Neural progenitor cell (in vitro differentiated cells): ENCODE results near the gene CD180. TPM values are rescaled to one million over a fixed set of nuclear protein-coding genes. Genes with fewer than 3 reads are reported as not detected.

Source experiments
- DNase-seq: peaks from one replicate; pipeline ENCODE4 v3.0.0-alpha.2; 2016; ENCODE audit warnings: low spot score
- H2AFZ ChIP-seq: fragments of 200-600 bp; sonication (generic); replicated peaks from 2 replicates; pipeline ENCODE4 v1.6.1; 2016; ENCODE audit warnings: antibody characterized with exemption
- H3F3A ChIP-seq: fragments of 200-600 bp; sonication (generic); 2 replicates; pipeline ENCODE4 v1.6.1; 2016; ENCODE audit warnings: antibody characterized with exemption, low read depth
- H3K27ac ChIP-seq: fragments of 200-600 bp; sonication (generic); 2 replicates; pipeline ENCODE4 v1.5.1; 2016; ENCODE audit warnings: mild to moderate bottlenecking
- H3K27me3 ChIP-seq: fragments of 200-600 bp; sonication (generic); 2 replicates; pipeline ENCODE4 v1.6.1; 2016; ENCODE audit warnings: mild to moderate bottlenecking, moderate library complexity
- H3K36me3 ChIP-seq: fragments of 200-600 bp; sonication (generic); 2 replicates; pipeline ENCODE4 v1.5.1; 2016
- H3K4me1 ChIP-seq: fragments of 200-600 bp; sonication (generic); 2 replicates; pipeline ENCODE4 v1.6.1; 2016; ENCODE audit warnings: mixed run types
- H3K4me2 ChIP-seq: fragments of 200-600 bp; sonication (generic); 2 replicates; pipeline ENCODE4 v1.6.1; 2016
- H3K4me3 ChIP-seq: fragments of 200-600 bp; sonication (generic); 2 replicates; pipeline ENCODE4 v1.5.1; 2016
- H3K79me2 ChIP-seq: fragments of 200-600 bp; sonication (generic); 2 replicates; pipeline ENCODE4 v1.6.1; 2016; ENCODE audit warnings: low read depth
- H3K9ac ChIP-seq: fragments of 200-600 bp; sonication (generic); 2 replicates; pipeline ENCODE4 v1.6.1; 2016
- H3K9me3 ChIP-seq: fragments of 200-600 bp; sonication (generic); 2 replicates; pipeline ENCODE4 v1.5.1; 2016; ENCODE audit warnings: low read depth
- H4K20me1 ChIP-seq: fragments of 200-600 bp; sonication (generic); 2 replicates; pipeline ENCODE4 v1.6.1; 2016; ENCODE audit warnings: low read depth
- H3K27ac Mint-ChIP-seq: 3 replicates; pipeline ENCODE4 v1.8.0; 2021; ENCODE audit warnings: mixed read lengths
- H3K27me3 Mint-ChIP-seq: 2 replicates; pipeline ENCODE4 v1.8.0; 2022; ENCODE audit warnings: low read depth, mild to moderate bottlenecking, inconsistent platforms, moderate library complexity, mixed read lengths; ENCODE audit not compliant: insufficient read depth
- H3K36me3 Mint-ChIP-seq: 3 replicates; pipeline ENCODE4 v1.8.0; 2021; ENCODE audit warnings: mixed read lengths
- H3K4me1 Mint-ChIP-seq: 3 replicates; pipeline ENCODE4 v1.8.0; 2021; ENCODE audit warnings: mixed read lengths
- H3K4me3 Mint-ChIP-seq: 3 replicates; pipeline ENCODE4 v1.8.0; 2021; ENCODE audit warnings: mild to moderate bottlenecking, moderate library complexity, mixed read lengths
- H3K9me3 Mint-ChIP-seq: 3 replicates; pipeline ENCODE4 v1.8.0; 2020; ENCODE audit warnings: mixed read lengths
- CTCF ChIP-seq: fragments of 200-600 bp; sonication (generic); IDR thresholded peaks from 2 replicates; pipeline ENCODE4 v1.5.1; 2017; ENCODE audit warnings: antibody characterized with exemption, mild to moderate bottlenecking
- EZH2 ChIP-seq: fragments of 200-600 bp; sonication (generic); IDR thresholded peaks from 2 replicates; pipeline ENCODE4 v1.6.1; 2017; ENCODE audit warnings: antibody characterized with exemption, mild to moderate bottlenecking, moderate library complexity
- EZH2phosphoT487 ChIP-seq: fragments of 200-600 bp; sonication (generic); IDR thresholded peaks from 2 replicates; pipeline ENCODE4 v1.6.1; 2017; ENCODE audit warnings: antibody characterized with exemption
- total RNA-seq: library from RNA; depleted of rRNA; stranded (reverse); fragments of >200 nt; gene quantifications from 2 replicates; pipeline ENCODE4 v1.2.3, GENCODE V29; 2015; ENCODE audit warnings: low replicate concordance

CD180 gene
- total RNA-seq, 1 donor from 2014 or later = not detected

- Histone ChIP-seq H3K79me2 (no peaks in the 10 kb centered on the region), H3K27me3 (no peaks in the 10 kb centered on the region), H3K4me3 (no peak overlapping the region), H4K20me1 (no peaks in the 10 kb centered on the region), H3K4me1 (no peaks in the 10 kb centered on the region), H3K36me3 (no peaks in the 10 kb centered on the region), H3K9ac (no peak overlapping the region), H3K27ac (no peak overlapping the region), H3K9me3 (no peaks in the 10 kb centered on the region), H2AFZ (no peak overlapping the region), H3K4me2 (no peak overlapping the region), H3F3A (no peaks in the 10 kb centered on the region)
- Mint-ChIP-seq H3K4me3 (no peak overlapping the region), H3K27ac (no peak overlapping the region), H3K36me3 (peaks cover 9% of the 10 kb centered on the region), H3K27me3 (peaks cover 6% of the 10 kb centered on the region), H3K9me3 (no peaks in the 10 kb centered on the region), H3K4me1 (peaks cover 4% of the 10 kb centered on the region)
- no peak for DNase-seq
- TF ChIP-seq CTCF (no peak), EZH2 (no peak), EZH2phosphoT487 (no peak)
Measured at GRCh38 chr5:67142816-67143215, 53.8 kb downstream of the CD180 start.

GRCh38 chr5:67141644-67142043 lies 55.0 kb downstream of the CD180 start:
- H3K36me3 ChIP-seq = no peaks in the 10 kb centered on the region
- no peaks in the 10 kb centered on the region for H4K20me1 ChIP-seq
- Mint-ChIP-seq H3K36me3 (peaks cover 9% of the 10 kb centered on the region), H3K4me3 (no peak overlapping the region), H3K9me3 (no peaks in the 10 kb centered on the region), H3K4me1 (peaks cover 4% of the 10 kb centered on the region), H3K27me3 (peaks cover 6% of the 10 kb centered on the region), H3K27ac (no peak overlapping the region)
- no peaks in the 10 kb centered on the region for H3K79me2 ChIP-seq
- H3K4me1 ChIP-seq = no peaks in the 10 kb centered on the region
- no peak overlapping the region for H3K27ac ChIP-seq
- no peaks in the 10 kb centered on the region for H3K27me3 ChIP-seq
- no peak overlapping the region for H3K4me3 ChIP-seq
- H3K9me3 ChIP-seq = no peaks in the 10 kb centered on the region
- TF ChIP-seq CTCF (no peak), EZH2 (no peak), EZH2phosphoT487 (no peak)
- H2AFZ ChIP-seq = no peak overlapping the region
- no peak overlapping the region for H3K9ac ChIP-seq
- H3K4me2 ChIP-seq = no peak overlapping the region
- DNase-seq = no peak
- no peaks in the 10 kb centered on the region for H3F3A ChIP-seq

- Mint-ChIP-seq H3K9me3 (no peaks in the 10 kb centered on the region), H3K27me3 (peaks cover 6% of the 10 kb centered on the region), H3K4me1 (peaks cover 4% of the 10 kb centered on the region), H3K36me3 (peaks cover 8% of the 10 kb centered on the region), H3K4me3 (no peak overlapping the region), H3K27ac (no peak overlapping the region)
- H3K27ac ChIP-seq = no peak overlapping the region
- H4K20me1 ChIP-seq = no peaks in the 10 kb centered on the region
- TF ChIP-seq EZH2 (no peak), EZH2phosphoT487 (no peak), CTCF (no peak)
- no peaks in the 10 kb centered on the region for H3K79me2 ChIP-seq
- H2AFZ ChIP-seq = no peak overlapping the region
- no peaks in the 10 kb centered on the region for H3F3A ChIP-seq
- H3K4me1 ChIP-seq = no peaks in the 10 kb centered on the region
- no peak overlapping the region for H3K4me3 ChIP-seq
- no peak overlapping the region for H3K9ac ChIP-seq
- H3K27me3 ChIP-seq = no peaks in the 10 kb centered on the region
- no peaks in the 10 kb centered on the region for H3K36me3 ChIP-seq
- no peaks in the 10 kb centered on the region for H3K9me3 ChIP-seq
- H3K4me2 ChIP-seq = no peak overlapping the region
- no peak for DNase-seq
Measured at GRCh38 chr5:67140413-67140812, 56.2 kb downstream of the CD180 start.
